BJ (cell line): Measurements from ENCODE around the gene PPIL3. TPM values are rescaled to one million over a fixed set of nuclear protein-coding genes. Genes with fewer than 3 reads are reported as not detected.

ENCODE experiments used
- CTCF ChIA-PET: fragments of 350-600 bp; formaldehyde crosslinking; extraction: SDS; loops from one replicate; lab custom pipeline; 2021; ENCODE audit warnings: antibody characterized with exemption, inconsistent platforms; lab: Yijun Ruan, JAX
- POLR2A ChIA-PET: fragments of 300-600 bp; sonication (Branson Sonifier 250); formaldehyde crosslinking; extraction: SDS; loops from one replicate; lab custom pipeline; 2021; ENCODE audit warnings: antibody characterized with exemption; lab: Charles Lee
- DNase-seq: peaks from one replicate; pipeline ENCODE4 v3.0.0-alpha.2; 2011; ENCODE audit warnings: low read depth
- H3K27me3 ChIP-seq: 2 replicates; pipeline ENCODE4 v1.6.0; 2011; ENCODE audit warnings: low read length; ENCODE audit not compliant: control insufficient read depth, insufficient read depth
- H3K36me3 ChIP-seq: 2 replicates; pipeline ENCODE4 v1.5.1; 2011; ENCODE audit warnings: low read length; ENCODE audit not compliant: control insufficient read depth, insufficient read depth
- H3K4me3 ChIP-seq: 2 replicates; pipeline ENCODE4 v1.5.1; 2011; ENCODE audit warnings: low read depth, mild to moderate bottlenecking, control low read depth, low read length
- CTCF ChIP-seq: IDR thresholded peaks from 2 replicates; pipeline ENCODE4 v1.5.1; 2011; ENCODE audit warnings: low read depth, mild to moderate bottlenecking, control low read depth, inconsistent platforms, low read length, moderate library complexity; ENCODE audit not compliant: insufficient read depth
- polyA plus RNA-seq: library from polyadenylated mRNA; depleted of rRNA; stranded (reverse); fragments of >200 nt; gene quantifications from 2 replicates; pipeline ENCODE4 v1.2.3, GENCODE V29; 2011

PPIL3 gene
- polyA plus RNA-seq, 1 experiment, result 20.8 TPM

GRCh38 chr2:200850512-200851256 lies 38.2 kb downstream of the PPIL3 start:
- no peak overlapping the region for H3K4me3 ChIP-seq
- H3K36me3 ChIP-seq, result peaks cover 12% of the 10 kb centered on the region
- no peak for DNase-seq
- no peak for TF ChIP-seq CTCF
- POLR2A ChIA-PET, result interaction anchor here (0.7 kb wide), 1 partner anchor 7 kb away, joined by 10 read pairs; no protein-coding TSS in a partner anchor
- CTCF ChIA-PET, result no interaction called here
- H3K27me3 ChIP-seq, result no peaks in the 10 kb centered on the region

- H3K36me3 ChIP-seq, result peaks cover 7% of the 10 kb centered on the region
- CTCF ChIA-PET, result interaction anchor here (0.9 to 1.1 kb wide), 2 partner anchors 112 to 312 kb away, joined by 3 read pairs; no protein-coding TSS in a partner anchor
- no peaks in the 10 kb centered on the region for H3K27me3 ChIP-seq
- no peak overlapping the region for H3K4me3 ChIP-seq
- POLR2A ChIA-PET, result no interaction called here
- DNase-seq, result no peak
- no peak for TF ChIP-seq CTCF
These were observed 40.9 kb downstream of the PPIL3 start for GRCh38 chr2:200847939-200848338.

- POLR2A ChIA-PET, result no interaction called here
- TF ChIP-seq CTCF, result no peak
- Histone ChIP-seq H3K27me3 (no peaks in the 10 kb centered on the region), H3K36me3 (peaks cover 3% of the 10 kb centered on the region), H3K4me3 (no peak overlapping the region)
- CTCF ChIA-PET, result no interaction called here
- no peak for DNase-seq
These were observed 41.6 kb downstream of the PPIL3 start for GRCh38 chr2:200847269-200847668.

GRCh38 chr2:200845669-200846325 lies 43.1 kb downstream of the PPIL3 start:
- no peak for DNase-seq
- ChIA-PET POLR2A (no interaction called here), CTCF (interaction anchor here (0.9 to 1.1 kb wide), 2 partner anchors 18 to 35 kb away, joined by 3 read pairs; partner anchors contain the start of gene CLK1)
- no peaks in the 10 kb centered on the region for H3K36me3 ChIP-seq
- no peak for TF ChIP-seq CTCF
- H3K4me3 ChIP-seq, result no peak overlapping the region
- H3K27me3 ChIP-seq, result no peaks in the 10 kb centered on the region

- no peaks in the 10 kb centered on the region for H3K36me3 ChIP-seq
- ChIA-PET POLR2A (no interaction called here), CTCF (interaction anchor here (0.8 to 1.1 kb wide), 3 partner anchors 19 to 34 kb away, joined by 3 read pairs; partner anchors contain the start of gene CLK1)
- H3K4me3 ChIP-seq, result no peak overlapping the region
- no peak for TF ChIP-seq CTCF
- H3K27me3 ChIP-seq, result no peaks in the 10 kb centered on the region
- no peak for DNase-seq
These were observed 43.7 kb downstream of the PPIL3 start for GRCh38 chr2:200845194-200845593.
